22Rv1 (cell line): ENCODE data around the gene TENM4.

Source experiments
- ZFX ChIP-seq: fragments of 450-650 bp; IDR thresholded peaks from 2 replicates; pipeline ENCODE4 v1.6.1; 2017; ENCODE audit warnings: antibody characterized with exemption, borderline replicate concordance
- TF ChIP-seq, protein P1 (sequence below): fragments of 450-650 bp; IDR thresholded peaks from 2 replicates; pipeline ENCODE4 v1.5.1; 2017; ENCODE audit warnings: mild to moderate bottlenecking

DNA sequence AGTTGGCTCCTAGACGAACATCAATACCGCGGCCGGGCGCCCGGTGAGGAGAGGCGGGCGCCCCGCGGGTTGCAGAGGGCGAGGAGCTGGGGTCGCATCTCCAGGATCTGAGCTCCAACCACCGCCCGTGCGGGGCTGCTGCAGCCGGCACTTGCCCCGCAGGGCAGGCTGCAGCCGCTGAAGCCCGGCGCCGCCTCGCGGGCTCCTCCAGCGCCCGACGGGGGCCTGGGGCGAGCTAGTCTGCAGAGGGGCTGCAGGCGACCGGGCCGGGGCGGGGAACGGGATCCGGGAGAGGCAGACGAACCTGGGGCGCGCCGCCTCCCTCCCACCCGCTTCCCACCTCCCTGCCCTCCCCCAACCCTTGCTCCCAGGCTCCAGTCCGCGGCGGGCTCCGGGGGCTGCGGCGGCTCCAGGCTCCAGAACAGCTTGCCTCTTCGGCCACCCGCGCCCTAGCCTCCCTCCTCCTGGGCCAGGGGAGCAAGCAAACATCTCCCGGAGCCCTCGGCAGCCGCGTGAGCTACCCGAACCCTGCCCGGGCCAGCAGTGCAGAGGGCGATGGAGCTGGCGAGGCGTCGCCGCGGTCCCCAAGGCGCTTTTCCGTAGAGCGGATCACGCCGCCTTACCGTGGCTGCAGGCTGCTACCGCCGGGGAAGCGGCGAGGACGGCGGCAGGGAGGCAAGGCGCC lies 802 bp downstream of the TENM4 start:
- TF ChIP-seq, protein P1, sequence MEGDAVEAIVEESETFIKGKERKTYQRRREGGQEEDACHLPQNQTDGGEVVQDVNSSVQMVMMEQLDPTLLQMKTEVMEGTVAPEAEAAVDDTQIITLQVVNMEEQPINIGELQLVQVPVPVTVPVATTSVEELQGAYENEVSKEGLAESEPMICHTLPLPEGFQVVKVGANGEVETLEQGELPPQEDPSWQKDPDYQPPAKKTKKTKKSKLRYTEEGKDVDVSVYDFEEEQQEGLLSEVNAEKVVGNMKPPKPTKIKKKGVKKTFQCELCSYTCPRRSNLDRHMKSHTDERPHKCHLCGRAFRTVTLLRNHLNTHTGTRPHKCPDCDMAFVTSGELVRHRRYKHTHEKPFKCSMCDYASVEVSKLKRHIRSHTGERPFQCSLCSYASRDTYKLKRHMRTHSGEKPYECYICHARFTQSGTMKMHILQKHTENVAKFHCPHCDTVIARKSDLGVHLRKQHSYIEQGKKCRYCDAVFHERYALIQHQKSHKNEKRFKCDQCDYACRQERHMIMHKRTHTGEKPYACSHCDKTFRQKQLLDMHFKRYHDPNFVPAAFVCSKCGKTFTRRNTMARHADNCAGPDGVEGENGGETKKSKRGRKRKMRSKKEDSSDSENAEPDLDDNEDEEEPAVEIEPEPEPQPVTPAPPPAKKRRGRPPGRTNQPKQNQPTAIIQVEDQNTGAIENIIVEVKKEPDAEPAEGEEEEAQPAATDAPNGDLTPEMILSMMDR, result no peak
- no peak for TF ChIP-seq ZFX
